ENCODE results near the gene IP6K1.

IP6K1 gene

DNA sequence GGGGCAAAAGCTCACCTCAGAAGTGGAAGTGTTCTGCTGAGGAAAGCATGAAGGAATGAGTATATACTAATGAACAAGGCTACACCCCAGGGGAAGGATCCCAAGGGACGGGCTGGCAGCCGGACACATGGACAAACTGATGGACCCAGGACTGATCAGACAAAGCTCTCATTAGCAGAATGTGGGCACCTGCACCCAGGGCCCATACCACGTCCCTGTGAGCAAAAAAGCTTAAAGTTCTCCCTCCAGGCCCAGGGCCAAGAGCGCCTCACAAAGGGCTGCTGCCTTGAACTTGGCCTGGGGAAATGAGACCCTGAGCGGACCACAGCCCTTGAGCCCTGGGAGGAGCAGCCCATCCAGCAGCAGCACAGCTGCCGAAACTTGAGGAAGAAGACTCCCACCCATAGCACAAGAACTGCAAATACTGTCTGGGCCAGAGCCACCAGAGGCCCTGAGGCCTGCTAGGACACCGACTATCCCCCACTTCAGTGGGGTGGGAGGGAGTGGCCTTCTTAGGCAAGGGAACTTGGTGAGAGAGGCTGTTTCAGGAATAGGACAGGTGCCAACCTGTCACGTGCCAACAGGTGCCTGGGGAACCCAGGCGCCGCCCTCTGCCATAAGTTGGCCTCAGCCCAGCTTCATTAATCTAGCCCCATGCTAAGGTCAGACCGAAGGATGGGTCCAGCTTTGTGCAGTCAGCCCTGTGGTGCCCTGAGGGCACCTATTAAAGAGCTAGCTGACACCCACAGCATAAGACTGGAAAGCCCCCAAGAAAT lies 60.2 kb downstream of the IP6K1 start:
- in situ Hi-C loops (cut with MboI; ENCODE audit: low sequenced_read_pairs): no loop called here

DNA sequence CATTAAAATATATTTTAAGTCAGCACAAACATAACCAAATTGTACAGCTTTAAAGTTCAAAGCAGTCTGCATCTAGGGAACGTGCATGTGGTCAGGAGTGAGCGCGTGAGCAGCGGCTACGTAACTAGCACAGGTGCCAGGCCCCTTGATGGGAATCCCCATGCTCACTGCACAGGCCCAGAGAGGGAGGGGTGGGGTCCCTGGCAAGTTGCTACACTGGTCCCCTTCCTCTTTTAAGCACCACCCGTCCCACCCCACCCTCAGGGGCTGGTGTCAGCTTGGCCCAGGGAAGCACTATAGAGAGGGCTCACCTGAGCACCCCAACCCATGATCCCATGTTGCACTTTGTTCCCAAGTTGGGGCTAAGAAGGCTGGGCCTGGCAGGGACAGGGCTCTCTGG lies 61.8 kb downstream of the IP6K1 start:
- in situ Hi-C loops (cut with MboI; ENCODE audit: low sequenced_read_pairs): no loop called here

DNA sequence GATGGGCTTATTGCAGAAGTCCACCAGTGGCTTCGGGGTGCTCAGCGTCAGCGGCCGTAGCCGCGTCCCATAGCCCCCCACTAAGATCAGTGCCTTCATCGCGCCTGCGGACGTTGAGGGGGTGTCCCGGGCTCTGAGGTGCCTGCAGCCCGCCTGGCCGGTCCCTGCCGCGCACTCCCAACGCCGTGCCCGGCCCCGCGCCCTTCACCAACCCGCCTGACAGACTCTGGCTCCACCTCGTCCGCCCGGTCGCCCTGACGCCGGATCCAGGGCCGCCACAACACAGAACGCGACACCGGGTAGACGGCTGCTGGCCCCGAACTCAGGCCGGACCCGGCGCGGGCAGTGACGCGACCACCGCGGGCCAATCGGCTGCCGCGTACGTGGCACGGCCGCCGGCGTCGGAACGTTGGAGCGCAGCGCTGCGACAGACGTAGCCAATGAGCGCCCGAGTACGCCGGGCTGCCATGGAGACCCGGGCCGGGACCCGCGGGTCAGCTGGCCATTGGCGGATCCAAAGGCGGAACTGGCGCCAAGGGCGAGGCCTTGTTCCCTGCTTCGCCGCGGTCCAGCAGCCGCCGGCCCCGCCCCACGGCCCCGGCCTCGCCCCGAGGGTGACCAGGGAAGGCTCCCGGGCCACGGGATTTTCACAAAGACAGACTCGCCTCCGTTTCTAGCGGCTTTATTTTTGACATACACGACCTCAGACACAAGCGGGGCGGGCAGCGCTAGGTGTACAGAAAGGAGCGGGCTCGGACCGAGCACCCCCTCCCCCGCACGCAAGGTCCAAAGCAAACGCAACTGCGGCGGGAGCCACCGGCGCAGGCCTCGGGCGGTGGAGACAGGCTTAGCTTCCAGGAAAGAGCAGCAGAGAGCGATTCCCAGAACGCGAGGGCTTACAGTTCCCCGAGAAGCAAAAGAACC lies 62.5 kb downstream of the IP6K1 start, which contains the start of gene GMPPB:
Gene GMPPB, minus strand, starts transcription at position 324 of the 924 bp plus-strand sequence. Its CDS starts 225 bp downstream, at position 99.
- in situ Hi-C loops (cut with MboI; ENCODE audit: low sequenced_read_pairs): no loop called here

DNA sequence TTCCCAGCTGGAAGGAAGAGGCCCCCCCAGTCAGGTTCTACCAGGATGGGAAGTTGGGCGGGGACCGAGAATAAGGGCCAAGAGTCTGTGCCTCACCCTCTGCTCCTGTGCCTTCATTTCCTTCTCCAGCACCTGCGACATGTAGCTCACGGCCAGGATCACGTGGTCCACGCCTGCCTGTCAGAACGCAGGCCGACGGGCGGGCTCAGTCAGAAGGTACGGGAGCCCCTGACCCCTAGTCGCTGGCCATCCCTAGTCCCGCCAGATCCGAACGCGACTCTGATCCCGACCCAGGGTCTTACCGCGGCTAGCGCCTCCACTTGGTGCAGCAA lies 63.1 kb downstream of the IP6K1 start:
- in situ Hi-C loops (cut with MboI; ENCODE audit: low sequenced_read_pairs): no loop called here

DNA sequence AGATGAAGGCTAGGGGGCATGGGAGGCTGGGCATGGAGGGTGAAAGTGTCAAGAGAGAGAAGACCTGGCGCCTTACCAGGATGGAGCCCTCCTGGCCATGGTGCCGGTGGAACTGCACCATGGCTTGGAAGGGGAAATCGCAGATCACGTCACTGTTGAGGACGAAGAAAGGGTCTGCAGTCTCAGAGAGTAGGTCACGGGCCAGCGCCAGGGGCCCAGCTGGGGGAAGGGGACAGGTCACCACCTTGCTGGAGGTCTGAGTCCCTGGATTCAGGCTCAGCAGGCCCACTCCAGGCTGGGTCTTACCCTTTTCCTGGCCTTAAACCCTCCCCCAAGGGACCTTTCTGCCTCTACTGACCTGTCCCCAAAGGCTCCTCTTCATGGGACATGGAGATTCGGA lies 63.4 kb downstream of the IP6K1 start:
- in situ Hi-C loops (cut with MboI; ENCODE audit: low sequenced_read_pairs): no loop called here

DNA sequence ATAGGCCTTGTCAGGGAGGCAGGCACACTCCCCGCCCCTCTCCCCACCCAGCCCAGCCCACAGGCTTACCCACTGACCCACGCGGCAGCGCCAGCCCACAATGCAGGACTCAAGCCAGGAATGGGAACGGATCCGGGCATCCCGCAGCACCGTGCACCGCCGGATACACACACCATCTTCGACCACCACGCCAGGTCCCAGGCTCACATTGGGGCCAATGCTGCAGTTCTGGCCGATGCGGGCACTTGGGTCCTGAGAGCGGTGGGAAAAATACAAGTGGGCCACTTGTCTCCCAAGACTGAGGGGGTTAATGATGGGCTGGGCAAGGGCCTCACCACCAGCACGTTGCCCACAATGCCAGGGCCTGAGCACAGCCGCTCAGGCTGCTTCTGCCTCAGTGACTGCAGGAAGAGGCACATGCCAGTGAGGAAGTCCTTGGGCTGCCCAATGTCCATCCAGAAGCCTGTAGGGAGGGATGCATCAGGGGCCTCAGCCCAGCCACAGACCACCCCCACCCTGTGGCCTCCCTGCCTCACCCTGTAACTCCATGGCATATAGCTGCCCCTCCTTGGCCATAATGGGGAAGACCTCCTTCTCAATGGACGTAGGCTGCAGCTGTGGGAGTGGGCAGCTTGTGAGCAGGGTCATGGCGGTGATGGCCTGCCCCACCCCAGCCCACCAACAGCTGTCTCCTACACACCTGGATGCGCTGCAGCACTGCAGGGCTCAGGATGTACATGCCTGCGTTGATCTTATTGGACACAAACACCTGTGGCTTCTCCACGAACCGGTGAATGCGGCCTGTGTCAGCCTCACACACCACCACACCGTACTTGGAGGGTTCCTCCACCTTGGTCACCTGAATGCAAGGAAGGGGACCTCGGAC lies 64.2 kb downstream of the IP6K1 start:
- in situ Hi-C loops (cut with MboI; ENCODE audit: low sequenced_read_pairs): no loop called here

DNA sequence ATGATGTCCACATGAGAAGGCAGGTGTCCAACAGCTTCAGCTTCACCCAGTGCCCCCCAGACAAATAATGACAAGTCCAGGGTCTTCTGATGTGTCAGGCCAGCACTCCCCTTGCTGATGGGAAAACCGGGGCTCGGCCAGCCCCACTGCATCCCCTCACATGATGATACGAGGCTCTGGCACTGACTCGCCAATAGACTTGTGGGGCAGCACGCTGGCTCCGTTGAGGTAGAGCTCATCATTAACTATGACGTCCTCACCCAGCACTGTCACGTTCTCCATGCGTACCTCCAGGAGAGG lies 64.8 kb downstream of the IP6K1 start:
- in situ Hi-C loops (cut with MboI; ENCODE audit: low sequenced_read_pairs): no loop called here

DNA sequence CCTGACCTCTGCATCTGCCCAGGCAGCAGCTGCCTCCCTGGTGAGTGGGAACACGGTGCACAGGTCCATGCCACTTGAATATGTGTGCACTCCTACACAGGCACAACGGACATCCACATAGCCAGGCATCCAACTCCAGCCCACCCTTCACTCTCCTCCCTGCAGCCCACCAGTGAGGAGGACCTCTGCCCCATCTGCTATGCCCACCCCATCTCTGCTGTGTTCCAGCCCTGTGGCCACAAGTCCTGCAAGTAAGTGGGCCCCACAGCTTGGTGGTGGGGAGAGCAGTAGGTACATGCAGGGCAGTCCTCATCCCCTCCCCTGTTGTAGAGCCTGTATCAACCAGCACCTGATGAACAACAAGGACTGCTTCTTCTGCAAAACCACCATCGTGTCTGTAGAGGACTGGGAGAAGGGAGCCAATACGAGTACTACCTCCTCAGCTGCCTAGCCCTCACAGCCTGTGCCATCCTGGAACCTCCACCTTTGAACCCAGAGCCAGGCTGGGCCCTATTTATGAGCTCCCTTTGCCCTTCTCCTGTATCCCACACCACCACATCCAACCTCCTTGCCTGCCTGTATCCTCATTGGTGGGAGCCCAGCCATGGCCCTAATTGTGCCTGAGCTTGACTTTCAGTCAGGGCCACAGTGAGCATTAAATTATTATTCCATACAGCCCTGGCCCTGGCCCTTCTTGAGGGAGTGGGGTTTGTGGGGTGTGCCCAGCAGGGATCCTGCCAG lies 65.3 kb downstream of the IP6K1 start:
- in situ Hi-C loops (cut with MboI; ENCODE audit: low sequenced_read_pairs): no loop called here

DNA sequence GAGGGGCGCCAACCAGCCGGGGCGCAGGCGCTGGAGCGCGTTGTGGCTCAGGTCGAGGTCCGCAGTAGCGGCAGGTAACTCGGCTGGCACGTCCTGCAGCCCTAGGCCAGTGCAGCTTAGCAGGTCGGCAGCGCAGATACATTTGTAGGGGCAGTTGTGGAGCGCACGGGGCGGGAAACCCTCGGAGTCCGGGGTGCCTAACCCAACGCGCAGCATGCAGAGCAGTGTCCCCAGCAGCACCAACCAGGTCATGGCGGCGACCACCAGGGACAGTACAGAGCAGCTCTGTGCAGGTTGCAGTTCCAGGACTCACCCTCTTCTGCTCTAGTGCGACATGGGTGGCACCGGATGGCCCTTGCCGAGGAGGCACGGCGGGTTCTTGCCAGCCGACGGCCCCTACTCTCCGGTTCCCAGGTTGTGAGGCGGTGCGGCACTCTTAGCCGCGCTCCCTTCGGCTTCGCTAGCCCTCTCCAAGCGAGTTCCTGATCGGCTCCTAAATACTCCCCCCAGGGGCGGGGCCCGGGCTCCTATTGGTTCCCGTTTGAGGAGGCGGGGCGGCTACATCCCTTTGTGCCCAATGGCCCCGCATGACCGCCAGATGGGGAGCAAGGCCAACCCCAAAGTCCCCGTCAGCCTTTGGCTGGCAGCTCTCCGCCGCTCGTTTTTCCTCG lies 67.0 kb downstream of the IP6K1 start, which contains the start of gene AMIGO3:
Gene AMIGO3, minus strand, starts transcription at position 471 of the 671 bp plus-strand sequence. Its CDS starts 219 bp downstream, at position 252.
- in situ Hi-C loops (cut with MboI; ENCODE audit: low sequenced_read_pairs): no loop called here

DNA sequence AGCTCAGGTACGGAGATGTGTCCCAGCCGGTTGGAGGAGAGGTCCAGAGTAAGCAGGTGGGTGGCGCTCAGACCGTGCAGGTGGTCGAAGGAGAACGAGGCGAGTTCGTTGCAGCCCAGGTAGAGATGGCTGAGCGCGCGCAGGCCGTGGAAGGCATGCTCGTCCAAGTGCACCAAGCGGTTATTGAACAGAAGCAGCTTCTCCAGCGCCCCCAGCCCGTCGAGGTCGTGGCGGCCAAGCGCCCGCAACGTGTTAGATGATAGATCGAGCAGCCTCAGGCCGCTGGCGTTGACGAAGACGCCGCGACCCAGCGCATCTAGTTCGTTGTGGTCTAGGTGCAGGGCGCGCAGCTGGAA lies 67.5 kb downstream of the IP6K1 start:
- in situ Hi-C loops (cut with MboI; ENCODE audit: low sequenced_read_pairs): no loop called here

DNA sequence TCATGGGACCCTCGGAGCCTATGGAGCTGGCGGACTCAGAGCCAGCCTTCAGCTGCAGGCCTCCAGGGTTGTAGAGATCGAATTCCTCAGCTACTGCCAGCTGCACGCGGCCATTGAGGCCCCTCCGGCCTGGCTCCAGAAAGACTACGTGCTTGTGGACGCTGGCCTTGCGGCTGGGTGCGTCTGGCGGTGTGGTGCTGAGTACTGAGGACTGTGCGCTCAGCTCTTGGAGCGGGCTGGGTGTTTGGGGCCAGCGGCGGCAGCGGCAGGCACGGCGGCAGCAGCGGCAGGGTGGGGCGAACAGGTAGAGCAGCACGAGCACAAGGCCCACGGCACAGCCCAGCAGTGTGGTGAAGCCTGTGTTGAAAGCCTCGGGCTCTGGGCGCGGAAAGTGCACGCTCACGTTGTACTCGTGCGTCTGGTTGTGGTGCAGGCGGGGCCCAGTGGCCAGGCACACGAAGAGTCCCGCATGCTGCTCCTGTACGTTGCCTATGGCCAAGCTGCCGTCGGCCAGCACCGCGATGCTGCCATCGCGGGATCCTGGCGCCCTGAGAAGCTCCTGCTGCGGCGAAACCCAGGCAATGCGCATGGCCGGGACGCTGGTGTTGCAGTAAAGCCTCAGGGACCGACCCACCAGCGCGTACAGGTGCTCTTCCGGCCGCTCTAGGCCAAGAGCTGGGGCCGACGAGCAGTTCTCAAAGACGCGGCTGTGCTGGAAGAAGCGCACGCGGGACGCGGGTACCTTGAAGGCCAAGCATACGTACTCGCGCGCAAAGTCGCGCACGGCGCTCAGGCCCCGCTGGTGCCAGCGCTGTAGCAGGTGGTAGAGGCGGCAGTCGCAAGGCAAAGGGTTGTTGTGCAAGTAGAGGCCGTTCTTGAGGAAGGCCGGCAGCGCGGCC lies 68.1 kb downstream of the IP6K1 start:
- in situ Hi-C loops (cut with MboI; ENCODE audit: low sequenced_read_pairs): no loop called here

DNA sequence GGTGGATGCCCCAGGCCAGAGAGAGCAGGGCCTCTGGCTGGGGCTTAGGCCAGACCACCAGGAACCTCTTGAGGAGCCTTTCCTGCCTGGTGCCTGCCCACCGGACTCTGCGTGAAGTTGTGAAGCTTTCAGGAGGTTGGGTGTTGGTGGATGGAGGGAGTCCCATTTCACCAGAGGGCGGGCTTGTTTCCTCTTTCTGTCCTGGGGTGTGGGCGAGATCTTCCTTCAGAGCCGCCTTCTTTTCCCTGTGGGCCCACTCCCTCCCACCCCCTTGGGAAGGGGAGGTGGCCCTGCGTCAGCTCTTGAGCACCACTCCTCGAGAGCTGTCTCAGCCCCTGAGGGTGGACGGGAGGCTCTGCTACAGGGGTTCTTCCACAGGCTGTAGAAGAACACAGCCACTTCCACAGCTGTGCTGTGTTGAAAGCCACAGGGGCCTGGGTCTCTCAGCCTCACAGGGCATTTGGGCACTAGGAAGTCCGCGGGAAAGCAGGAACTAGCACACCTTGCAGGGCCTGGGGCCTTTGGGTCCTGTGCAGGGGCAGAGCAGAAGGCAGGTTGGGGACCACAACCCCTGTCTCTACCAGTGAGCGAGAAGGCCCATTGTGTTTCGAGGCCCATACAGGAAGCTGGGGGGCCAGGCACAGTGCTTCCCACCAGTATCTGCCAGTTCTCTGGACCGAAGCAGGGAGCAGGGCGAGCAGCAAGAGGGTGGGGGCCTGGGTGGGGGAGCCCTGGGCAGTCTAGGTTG lies 69.0 kb downstream of the IP6K1 start:
- in situ Hi-C loops (cut with MboI; ENCODE audit: low sequenced_read_pairs): no loop called here

DNA sequence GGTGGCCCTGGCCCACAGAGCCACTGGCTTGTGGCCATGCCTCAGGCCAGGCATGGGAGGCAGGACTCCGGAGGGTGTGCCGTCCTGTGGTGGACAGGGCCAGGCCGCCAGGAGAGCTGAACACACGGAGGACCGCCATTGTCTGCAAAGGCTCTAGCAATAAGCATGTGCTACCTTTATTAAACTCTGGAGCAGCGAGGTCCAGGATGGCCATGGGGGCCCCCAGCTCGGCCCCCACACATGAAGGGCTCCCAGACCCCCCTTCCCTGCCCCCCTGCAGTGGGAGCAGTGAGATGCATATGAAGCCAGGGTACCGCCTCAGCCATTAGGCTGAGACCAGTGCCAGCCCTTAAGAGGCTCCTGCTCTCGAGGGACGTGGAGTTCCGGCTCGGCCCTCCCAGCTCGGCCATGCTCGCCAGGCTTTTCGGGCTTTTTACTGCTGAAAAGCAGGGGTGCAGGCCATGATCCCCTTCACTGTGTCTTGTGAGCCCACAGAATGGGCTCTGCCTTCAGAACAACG lies 69.6 kb downstream of the IP6K1 start:
- in situ Hi-C loops (cut with MboI; ENCODE audit: low sequenced_read_pairs): no loop called here

DNA sequence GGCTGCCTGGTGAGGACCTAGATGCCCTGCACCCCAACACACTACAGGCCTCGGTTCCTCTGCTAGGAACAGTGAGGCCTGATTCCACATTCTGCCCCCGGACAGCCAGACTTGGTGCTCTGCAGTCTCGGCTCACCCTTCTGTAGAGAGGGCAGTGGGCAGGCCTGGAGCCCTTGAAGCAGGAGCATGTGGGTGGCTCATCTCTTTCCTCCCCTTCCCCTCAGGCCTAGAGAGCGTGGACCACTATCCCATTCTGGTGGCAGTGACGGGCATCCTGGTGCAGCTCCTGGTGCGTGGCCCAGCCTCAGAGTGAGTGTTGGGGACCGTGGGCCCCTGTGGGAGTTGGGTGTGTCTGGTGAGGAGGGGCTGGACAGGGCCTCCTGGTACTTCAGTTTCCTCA lies 70.2 kb downstream of the IP6K1 start:
- in situ Hi-C loops (cut with MboI; ENCODE audit: low sequenced_read_pairs): no loop called here

DNA sequence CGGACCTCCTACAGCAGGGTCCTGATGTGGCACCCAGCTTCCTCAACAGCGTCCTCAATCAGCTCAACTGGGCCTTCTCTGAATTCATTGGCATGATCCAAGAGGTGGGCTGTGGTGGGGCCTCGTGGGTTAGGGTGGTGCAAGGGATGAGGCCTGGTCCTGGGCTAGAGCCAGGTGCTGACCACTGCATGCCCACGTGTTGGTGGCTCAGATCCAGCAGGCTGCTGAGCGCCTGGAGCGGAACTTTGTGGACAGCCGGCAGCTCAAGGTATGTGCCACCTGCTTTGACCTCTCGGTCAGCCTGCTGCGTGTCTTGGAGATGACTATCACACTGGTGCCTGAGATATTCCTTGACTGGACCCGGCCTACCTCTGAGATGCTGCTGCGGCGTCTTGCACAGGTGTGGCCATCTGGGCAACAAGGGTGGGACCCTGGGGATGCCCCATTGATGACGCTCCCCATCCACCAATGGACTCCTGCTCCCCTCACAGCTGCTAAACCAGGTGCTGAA lies 70.7 kb downstream of the IP6K1 start:
- in situ Hi-C loops (cut with MboI; ENCODE audit: low sequenced_read_pairs): no loop called here

DNA sequence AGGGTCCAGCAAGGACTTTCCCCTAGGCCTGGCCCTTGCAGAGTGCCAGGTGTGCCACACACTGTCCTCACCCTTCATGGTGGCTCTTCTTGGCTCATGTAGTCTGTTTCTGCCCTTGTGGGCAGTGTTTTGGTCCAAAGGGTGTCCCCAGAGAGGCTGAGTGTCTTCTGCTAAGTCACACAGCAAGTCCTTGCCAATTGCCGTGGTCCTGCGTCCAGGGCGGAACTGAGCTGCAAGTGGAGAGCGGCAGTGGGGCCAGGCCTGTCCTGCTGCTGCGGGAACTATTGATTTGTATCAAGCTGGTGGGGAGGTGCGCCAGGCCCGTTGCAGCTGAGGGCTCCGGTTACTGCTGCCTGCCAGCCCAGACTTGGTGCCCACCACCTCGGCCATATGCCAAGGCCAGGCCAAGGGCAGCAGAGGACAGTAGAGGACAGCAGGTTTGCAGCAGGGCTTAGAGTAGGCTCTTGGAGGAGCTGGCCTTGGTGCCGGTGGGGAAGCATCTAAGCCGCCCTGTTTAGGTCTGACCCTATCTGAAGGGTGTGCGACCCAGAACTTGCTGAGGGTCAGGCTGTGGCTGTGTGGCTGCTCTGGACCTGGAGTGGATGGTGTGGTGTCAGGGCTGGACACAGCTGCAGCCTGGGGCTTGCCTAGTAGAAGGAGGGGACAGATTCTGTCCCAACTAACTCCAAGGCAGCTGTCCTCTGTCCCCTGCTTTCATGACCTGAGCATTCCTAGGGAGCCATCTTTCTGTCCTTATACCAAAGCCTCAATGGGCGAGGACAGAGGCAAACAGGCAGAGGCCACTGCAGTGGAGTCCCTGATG lies 71.4 kb downstream of the IP6K1 start:
- in situ Hi-C loops (cut with MboI; ENCODE audit: low sequenced_read_pairs): no loop called here

Data from HL-60/S4 treated with retinoic acid at 250 ng/mL for 4 days and 3 days (cell line).